Stomach (tissue), 9 donors: ENCODE results near the gene IFNAR1. TPM values are rescaled to one million over a fixed set of nuclear protein-coding genes. Genes with fewer than 3 reads are reported as not detected.
A peak's percentile ranks its signal among the peaks of the same experiment; 100 is the strongest.
"Not testable (repeated sequence)": the region's sequence is repeated elsewhere in the genome, so short reads cannot be mapped to it uniquely, and the experiment has no call there.

Source experiments
- DNase-seq, 2 donors: peaks; one replicate each; pipeline versions ENCODE4 v3.0.0 to v3.0.0-alpha.2; 2013 to 2019
- H3K27ac ChIP-seq, 5 donors: fragments of 200-600 bp in 4 of 5; sonication (generic) in 4 of 5; one replicate each; pipeline ENCODE4 v1.5.1; 2013 to 2019; ENCODE audit warnings: mild to moderate bottlenecking in 1 of 5, moderate library complexity in 1 of 5
- H3K27me3 ChIP-seq, 3 donors: fragments of 200-600 bp; sonication (generic); one replicate each; pipeline ENCODE4 v1.5.1; 2017 to 2019; ENCODE audit warnings: mixed run types in 1 of 3
- H3K36me3 ChIP-seq, 4 donors: fragments of 200-600 bp; sonication (generic); 1 replicate in 3 of 4; 2 replicates in 1 of 4; pipeline ENCODE4 v1.5.1; 2016 to 2019
- H3K4me1 ChIP-seq, 4 donors: fragments of 200-600 bp; sonication (generic); one replicate each; pipeline ENCODE4 v1.5.1; 2016 to 2019
- H3K4me3 ChIP-seq, 4 donors: fragments of 200-600 bp; sonication (generic) in 3 of 4; one replicate each; pipeline ENCODE4 v1.5.1; 2016 to 2019; ENCODE audit warnings: mild to moderate bottlenecking in 1 of 4
- H3K9me3 ChIP-seq, 4 donors: fragments of 200-600 bp; sonication (generic); one replicate each; pipeline ENCODE4 v1.5.1; 2016 to 2019
- CTCF ChIP-seq, 7 experiments: fragments of 450-650 bp in 4 of 7; fragments of 200-600 bp in 3 of 7; sonication (generic) in 3 of 7; IDR thresholded peaks; one replicate each; pipeline ENCODE4 v1.5.1; 2016 to 2019; ENCODE audit warnings: antibody characterized with exemption in 7 of 7, control low read depth in 2 of 7, mild to moderate bottlenecking in 1 of 7
- EP300 ChIP-seq: sonication (generic); formaldehyde crosslinking; IDR thresholded peaks from one replicate; pipeline ENCODE4 v1.6.1; 2017; ENCODE audit warnings: antibody characterized with exemption
- POLR2A ChIP-seq, 4 donors: fragments of 450-650 bp; IDR thresholded peaks; one replicate each; pipeline ENCODE4 v1.6.1; 2016; ENCODE audit warnings: antibody characterized with exemption in 4 of 4, control low read depth in 2 of 4, mild to moderate bottlenecking in 1 of 4, moderate library complexity in 1 of 4
- POLR2AphosphoS5 ChIP-seq, 3 donors: sonication (generic); formaldehyde crosslinking; IDR thresholded peaks; one replicate each; pipeline ENCODE4 v1.6.1; 2016; ENCODE audit warnings: antibody characterized with exemption in 3 of 3
- WGBS, 5 donors: extraction: QIAGEN DNeasy Blood & Tissue Kit in 3 of 5; methylation state at CpG; one replicate each; pipeline versions ENCODE4 v1.1.5 to v1.1.7; 2013 to 2018; 5-methylcytosine and 5-hydroxymethylcytosine counted together
- intact Hi-C: fragments of 100-400 bp; cut with DNase I; formaldehyde crosslinking; loops from one replicate; pipeline ENCODE4 v1.15.1; 2023; ENCODE audit warnings: low total_unique reads
- polyA plus RNA-seq, 3 donors: library from polyadenylated mRNA; stranded (reverse); fragments of 200-250 nt; gene quantifications; one replicate each; pipeline ENCODE4 v1.2.3, GENCODE V29; 2013
- total RNA-seq, 5 donors: library from RNA; depleted of rRNA; stranded (reverse); fragments of >200 nt; gene quantifications; one replicate each; pipeline versions ENCODE4 v1.1.0 to v1.2.3, GENCODE V29; 2014 to 2016
- donor health status: healthy with polysubstance abuse.
- donor health status: Bipolar disorder and iron deficiency.
- donor health status: healthy.

The IFNAR1 gene
- total and polyA plus RNA-seq, 8 donors = 2.6 to 34.5 (median 11.2) TPM

- Histone ChIP-seq H3K4me1 (no peaks in the 10 kb centered on the region), H3K9me3 (peaks cover 0 to 7% (median 0%) of the 10 kb centered on the region in 4 donors), H3K27ac (no peak overlapping the region), H3K4me3 (no peak overlapping the region), H3K27me3 (no peaks in the 10 kb centered on the region), H3K36me3 (no peaks in the 10 kb centered on the region)
- intact Hi-C loops = no loop called here
- peak in 1 of 2 donors; percentile 69 for DNase-seq
- WGBS, 5 donors = 51 to 68% (median 60%) methylated on average over 6 of the region's 6 CpGs
- no peak for TF ChIP-seq CTCF (IDR thresholded peaks at IDR 0.05)
- TF ChIP-seq EP300 = no peak
- TF ChIP-seq POLR2AphosphoS5 (IDR thresholded peaks at IDR 0.05) = no peak
- TF ChIP-seq POLR2A (IDR thresholded peaks at IDR 0.05) = no peak
Observed at GRCh38 chr21:33317145-33317544, 7.6 kb upstream of the IFNAR1 start.

- DNase-seq = no peak
- 85 to 90% (median 89%) methylated on average over 14 of the region's 14 CpGs for WGBS, 5 donors
Observed at GRCh38 chr21:33317786-33318486, 6.8 kb upstream of the IFNAR1 start.

GRCh38 chr21:33321005-33321404 is 3.8 kb upstream of the IFNAR1 start:
- DNase-seq, H3K4me1 ChIP-seq, H3K9me3 ChIP-seq, H3K36me3 ChIP-seq, H3K27ac ChIP-seq, intact Hi-C loops, H3K4me3 ChIP-seq, H3K27me3 ChIP-seq: not testable (repeated sequence)
- 85 to 94% (median 86%) methylated on average over 17 of the region's 17 CpGs for WGBS, 5 donors
- TF ChIP-seq POLR2AphosphoS5 (IDR thresholded peaks at IDR 0.05) = peak in 1 of 3 donors; percentile 15

More at GRCh38 chr21:33317786-33318486, 6.8 kb upstream of the IFNAR1 start:
- H3K27me3 ChIP-seq = no peaks in the 10 kb centered on the region
- H3K9me3 ChIP-seq = peaks cover 0 to 7% (median 0%) of the 10 kb centered on the region in 4 donors
- no peak overlapping the region for H3K27ac ChIP-seq
- H3K4me1 ChIP-seq = no peaks in the 10 kb centered on the region
- TF ChIP-seq POLR2AphosphoS5 (IDR thresholded peaks at IDR 0.05) (no peak), POLR2A (IDR thresholded peaks at IDR 0.05) (no peak), CTCF (IDR thresholded peaks at IDR 0.05) (no peak), EP300 (no peak)
- intact Hi-C loops = no loop called here
- H3K4me3 ChIP-seq = no peak overlapping the region
- no peaks in the 10 kb centered on the region for H3K36me3 ChIP-seq

- H3K4me3 ChIP-seq = peak overlapping the region; percentile 63 to 92 (median 68)
- peak overlapping the region in 3 of 5 donors; percentile 97 to 98 (median 97) for H3K27ac ChIP-seq
- DNase-seq, H3K9me3 ChIP-seq, H3K27me3 ChIP-seq, H3K36me3 ChIP-seq, intact Hi-C loops: not testable (repeated sequence)
- peaks cover 18 to 35% (median 31%) of the 10 kb centered on the region in 4 donors for H3K4me1 ChIP-seq
Observed at GRCh38 chr21:33323610-33324009, 1.2 kb upstream of the IFNAR1 start.

GRCh38 chr21:33325222-33326067 is 675 bp downstream of the IFNAR1 start:
- WGBS, 5 donors = 0 to 1% (median 0%) methylated on average over 25 to 28 of the region's 28 CpGs
- Histone ChIP-seq H3K36me3 (peaks cover 0 to under 1% (median 0%) of the 10 kb centered on the region in 4 donors), H3K4me3 (peak overlapping the region; percentile 63 to 92 (median 68)), H3K27me3 (no peaks in the 10 kb centered on the region), H3K9me3 (no peaks in the 10 kb centered on the region), H3K27ac (peak overlapping the region; percentile 97 to 99 (median 97)), H3K4me1 (peaks cover 18 to 48% (median 34%) of the 10 kb centered on the region in 4 donors)
- peak; percentile 81 to 88 for DNase-seq
- TF ChIP-seq POLR2AphosphoS5 (IDR thresholded peaks at IDR 0.05) (peak in 2 of 3 donors; percentile 58 to 71), CTCF (IDR thresholded peaks at IDR 0.05) (no peak), EP300 (no peak), POLR2A (IDR thresholded peaks at IDR 0.05) (no peak)
- intact Hi-C loops = no loop called here
